GM18520 (cell line): Measurements from ENCODE around the gene SH3RF3.

ENCODE experiments used
- ATAC-seq: cut with Tn5 transposase; IDR thresholded peaks from one replicate; pipeline ENCODE4 v1.9.1; 2021; ENCODE audit not compliant: unreplicated experiment

The SH3RF3 gene

DNA sequence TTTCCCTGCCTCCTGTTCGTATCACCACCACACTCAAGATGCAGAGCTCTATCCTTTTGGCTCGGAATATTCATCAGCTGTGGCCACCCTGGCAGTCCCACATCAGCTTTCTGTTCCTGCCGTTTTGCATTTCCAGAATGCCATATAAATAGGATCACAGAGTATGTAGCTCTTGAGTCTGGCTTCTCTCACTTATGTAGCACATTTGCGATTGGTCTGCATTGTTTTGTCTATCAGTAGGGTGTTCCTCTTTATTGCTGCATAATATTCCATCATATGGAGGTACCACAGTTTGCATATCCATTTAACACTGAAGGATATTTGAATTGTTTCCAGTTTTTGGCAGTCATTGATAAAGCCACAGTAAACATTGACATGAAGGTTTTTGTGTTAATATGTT is 104.6 kb downstream of the SH3RF3 start:
- no peak for ATAC-seq

DNA sequence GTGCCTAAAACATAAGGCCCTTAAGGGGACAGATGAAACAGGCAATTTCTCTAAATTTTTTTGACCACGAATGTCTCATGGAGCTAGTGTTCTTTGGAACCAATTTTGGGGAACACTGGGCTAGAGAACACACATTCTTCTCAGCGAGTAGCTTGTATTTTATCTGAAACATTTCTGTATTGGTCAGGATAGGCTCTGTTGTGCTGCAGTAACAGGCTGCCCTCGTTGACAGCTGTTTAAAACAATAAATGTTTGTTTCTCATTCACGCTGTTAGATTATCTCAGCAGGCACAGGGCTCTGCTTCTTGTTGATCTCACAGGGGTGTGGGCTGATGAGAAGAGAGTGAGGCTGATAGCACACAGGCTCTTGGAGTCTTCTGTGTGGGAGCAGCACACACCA is 105.3 kb downstream of the SH3RF3 start:
- ATAC-seq, result no peak

DNA sequence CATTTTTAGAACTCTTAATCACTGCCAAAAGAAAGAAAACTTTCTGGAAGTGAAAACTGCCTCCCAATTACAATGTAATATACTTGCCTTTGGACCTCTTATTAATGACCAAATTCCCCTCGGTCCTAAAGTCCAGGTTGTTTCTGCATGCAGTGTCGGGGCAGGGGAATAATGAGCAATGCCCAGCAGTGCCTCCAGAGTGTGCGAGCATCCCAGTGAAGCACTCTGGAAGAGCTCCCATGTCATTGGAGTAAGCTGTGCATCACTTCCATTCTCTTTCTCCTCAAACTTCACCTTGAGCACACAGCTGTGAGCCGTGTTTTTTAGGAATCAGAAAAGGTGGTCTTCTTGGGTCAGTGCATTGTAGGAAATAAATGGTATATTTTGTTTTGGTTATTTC is 107.1 kb downstream of the SH3RF3 start:
- no peak for ATAC-seq

DNA sequence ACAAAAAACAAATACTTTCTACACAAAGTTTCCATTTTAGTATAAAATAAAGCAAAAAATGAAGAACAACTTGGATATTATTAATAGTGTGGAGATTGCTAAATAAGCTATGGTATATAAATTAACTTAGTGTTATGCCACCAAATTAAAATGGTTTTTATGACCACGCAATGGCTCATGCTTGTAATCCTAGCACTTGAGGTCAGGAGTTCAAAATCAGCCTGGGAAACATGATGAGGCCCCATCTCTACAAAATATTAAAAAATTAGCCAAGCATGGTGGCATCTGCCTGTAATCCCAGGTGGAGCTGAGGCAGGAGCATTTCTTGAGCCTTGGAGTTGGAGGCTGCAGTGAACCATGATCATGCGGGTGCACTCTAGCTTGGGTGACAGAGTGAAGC is 108.8 kb downstream of the SH3RF3 start:
- ATAC-seq, result no peak

DNA sequence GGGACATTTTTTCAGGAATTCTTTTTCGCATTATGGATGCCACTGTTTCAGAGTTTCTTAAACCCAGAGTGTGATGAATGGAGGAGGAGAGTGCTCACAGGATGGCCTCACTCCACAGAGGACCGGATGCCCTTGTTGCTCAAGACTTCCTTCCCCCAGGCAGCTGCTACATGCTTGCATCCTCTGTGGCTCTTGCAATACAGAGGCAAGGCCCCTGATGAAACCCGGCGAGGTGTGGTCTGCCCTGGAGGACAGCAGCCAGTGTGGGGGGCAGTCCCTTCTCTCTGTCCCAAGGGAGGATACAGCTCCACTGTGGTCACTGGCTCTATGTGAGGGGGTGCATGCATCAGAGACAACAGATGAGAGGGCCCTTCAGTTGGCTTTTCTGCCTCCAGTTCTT is 109.6 kb downstream of the SH3RF3 start:
- peak; percentile 60 for ATAC-seq

DNA sequence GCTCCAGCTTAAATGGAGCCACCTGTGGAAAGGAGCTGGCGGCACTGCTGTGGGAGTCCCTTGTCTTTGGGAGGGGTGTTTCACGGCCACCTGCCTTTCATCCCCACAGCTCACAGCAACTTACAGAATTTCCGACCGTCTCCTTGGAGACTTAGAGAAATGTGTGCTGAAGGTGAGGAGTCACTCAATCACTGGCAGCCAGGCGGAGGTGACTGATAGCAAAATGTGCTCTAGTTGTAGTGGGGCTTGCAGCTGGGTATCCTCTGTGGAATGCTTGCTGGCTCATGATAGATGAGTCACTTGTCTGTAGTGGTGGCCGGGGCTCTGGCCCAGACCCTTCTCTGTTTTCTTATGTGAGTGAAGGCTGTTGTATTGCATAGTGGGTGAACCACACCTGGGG is 110.7 kb downstream of the SH3RF3 start:
- ATAC-seq, result no peak

DNA sequence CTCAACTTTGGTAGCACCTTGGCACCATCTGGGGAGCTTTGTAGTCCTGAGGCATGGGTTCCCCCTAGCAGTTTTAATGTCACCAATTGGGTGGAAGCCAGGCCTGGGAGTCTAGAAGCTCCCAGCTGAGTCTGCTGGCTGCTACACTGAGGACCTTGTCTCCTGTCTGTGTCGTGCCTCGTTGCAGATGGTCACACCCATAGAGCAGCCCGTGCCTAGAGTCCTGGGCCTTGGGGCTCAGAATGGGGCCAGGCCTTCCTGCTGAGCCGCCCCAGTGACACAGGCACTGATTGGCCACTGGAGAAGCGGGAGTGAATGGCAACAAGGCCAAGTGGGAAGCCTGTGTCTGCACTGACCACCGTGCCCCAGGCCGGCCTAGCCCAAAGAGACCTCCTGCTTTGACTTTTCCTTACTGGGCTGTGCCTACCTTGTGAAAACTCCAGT is 113.2 kb downstream of the SH3RF3 start:
- no peak for ATAC-seq

DNA sequence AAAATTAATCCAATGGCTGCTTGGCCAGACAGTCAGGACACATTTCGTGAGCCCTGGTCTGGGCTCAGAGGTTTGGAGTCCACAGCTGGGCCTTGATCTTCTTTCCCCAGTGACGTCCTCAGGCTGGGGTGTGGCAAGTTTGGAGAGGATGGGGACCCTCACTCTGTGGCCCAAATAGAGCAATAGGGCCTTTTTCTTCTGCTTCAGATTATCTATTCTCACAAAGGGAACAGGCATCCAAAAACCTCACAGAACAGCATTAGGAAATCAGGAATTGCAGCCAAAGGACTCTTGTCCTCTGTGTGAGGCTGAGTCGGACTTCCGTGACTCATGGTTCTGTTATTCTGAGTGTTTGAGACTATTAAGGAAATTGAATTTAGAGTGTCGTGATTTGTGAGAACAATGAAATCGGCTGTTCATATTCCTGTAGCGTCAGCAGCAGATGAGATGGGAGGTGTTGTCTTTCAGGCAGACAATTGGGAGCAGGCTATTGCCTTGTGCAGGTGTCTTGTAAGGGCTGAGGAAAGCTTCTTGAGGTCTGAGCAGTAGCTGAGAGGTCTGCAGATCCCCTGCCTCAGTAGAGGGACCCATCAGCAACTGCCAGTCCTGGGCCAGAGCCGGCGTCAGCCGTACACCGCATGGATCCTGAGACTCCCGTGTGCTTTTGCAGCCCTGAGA is 113.8 kb downstream of the SH3RF3 start:
- no peak for ATAC-seq

DNA sequence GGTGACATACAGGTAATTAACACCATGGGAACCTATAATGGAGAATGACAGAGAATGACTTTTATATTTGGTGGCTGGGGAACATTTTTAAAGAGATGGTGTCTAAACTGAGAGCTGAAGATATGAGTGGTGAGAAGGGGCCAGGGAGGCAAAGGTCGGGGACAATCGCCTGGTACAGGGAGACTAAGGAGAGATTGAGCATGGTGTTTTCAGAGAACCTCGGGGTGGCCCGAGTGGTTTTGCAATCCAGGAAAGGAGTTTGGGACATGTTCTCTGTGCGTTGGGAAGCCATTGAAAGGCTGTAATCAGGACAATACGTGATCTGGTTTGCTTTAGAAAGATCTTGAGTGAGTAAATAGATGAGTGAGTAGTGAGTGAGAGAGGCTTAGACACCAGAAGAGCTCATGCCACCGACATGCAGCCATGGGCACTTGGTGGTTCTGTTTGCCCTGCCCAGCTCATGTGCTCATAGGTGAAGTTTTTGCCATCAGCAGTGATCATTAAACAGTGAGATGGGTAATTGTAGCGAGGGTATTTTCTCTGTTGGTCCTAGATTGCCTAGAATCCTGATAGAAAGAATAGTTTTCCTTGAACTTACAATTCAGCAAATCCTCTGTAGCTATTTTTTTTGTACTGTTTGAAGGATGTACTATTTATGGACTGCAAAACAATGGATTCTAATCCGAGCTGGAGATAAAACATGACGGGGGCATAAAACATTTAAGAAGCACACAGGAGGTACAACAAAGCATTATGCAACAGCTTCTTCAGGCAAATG is 114.7 kb downstream of the SH3RF3 start:
- no peak for ATAC-seq

DNA sequence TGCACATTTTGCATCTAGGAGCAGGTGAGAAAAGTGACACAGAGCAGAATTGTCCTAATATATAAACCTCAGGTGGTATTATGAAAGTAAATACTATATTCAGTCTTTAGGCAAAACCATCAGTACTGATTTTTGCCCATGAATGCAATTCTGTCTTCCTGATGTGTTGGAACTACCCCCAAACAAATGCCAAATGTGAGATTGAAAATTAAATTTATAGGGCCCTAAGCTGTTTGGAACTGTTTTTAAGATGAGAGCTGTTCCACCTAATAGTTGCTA is 115.2 kb downstream of the SH3RF3 start:
- ATAC-seq, result no peak

DNA sequence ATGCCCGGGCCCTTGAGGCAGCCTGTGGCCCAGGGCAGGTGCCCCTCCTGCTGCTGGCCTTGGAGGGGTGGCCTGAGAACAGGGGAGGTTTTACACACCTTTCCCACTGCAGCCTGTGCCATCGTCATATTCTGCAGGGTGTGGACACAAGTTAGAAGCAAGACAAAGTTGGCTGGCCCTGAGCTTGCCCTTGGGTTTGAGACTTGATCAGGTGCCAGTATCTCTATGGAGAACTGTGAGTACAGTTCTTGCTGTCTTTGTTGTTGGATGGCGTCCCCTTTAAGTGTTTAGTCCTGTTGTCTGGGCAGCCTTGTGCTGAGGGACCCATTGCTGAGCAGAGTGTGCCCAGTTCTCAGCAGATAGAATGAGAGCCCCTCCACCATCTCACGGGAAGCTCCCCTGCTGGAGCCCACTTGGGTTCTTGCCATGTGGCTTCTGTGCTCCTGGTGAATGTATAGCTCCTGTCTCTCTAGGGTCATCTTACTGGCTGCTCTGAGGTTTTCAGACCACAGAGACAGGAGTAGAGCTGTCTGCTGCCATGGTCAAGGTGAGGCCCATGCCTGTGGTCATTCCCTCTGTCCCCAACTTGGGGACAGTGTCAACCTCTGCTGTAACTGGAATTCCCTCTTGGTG is 115.9 kb downstream of the SH3RF3 start:
- ATAC-seq, result no peak

DNA sequence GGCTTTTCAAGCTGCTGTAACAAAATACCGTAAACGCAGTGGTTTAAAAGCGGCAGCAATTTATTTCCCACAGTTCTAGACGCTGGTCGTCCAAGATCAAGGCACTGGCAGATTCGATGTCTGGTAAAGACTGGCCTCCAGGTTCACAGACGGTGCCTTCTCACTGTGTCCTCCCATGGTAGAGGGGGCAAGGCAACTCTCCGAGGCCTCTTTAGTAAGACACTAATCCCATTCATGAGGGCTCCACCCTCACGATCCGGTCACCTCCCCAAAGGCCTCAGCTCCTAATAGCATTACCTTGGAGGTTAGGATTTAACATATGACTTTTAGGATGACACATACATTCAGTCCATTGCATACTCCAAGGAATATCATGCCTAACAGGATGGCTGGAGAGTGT is 117.2 kb downstream of the SH3RF3 start:
- no peak for ATAC-seq

DNA sequence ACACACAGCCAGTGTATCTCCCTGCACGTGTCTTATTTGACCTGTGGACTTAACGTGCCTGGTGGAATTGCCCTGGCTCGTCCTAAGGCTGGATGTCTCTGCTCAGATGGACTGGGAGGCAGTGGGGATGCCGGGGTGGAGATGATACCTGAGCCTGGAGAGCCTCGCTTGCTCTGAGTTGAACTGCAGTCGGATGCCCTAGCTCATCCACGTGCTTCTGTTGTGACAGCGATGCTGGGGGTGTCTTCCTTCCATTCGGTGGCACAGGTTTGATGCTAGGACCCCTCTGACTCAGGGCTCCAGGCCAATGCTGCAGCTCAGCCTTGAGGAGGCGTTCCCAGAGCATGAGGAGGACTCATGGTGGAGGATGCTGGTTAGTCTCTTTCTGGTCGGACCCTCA is 117.6 kb downstream of the SH3RF3 start:
- ATAC-seq, result no peak

DNA sequence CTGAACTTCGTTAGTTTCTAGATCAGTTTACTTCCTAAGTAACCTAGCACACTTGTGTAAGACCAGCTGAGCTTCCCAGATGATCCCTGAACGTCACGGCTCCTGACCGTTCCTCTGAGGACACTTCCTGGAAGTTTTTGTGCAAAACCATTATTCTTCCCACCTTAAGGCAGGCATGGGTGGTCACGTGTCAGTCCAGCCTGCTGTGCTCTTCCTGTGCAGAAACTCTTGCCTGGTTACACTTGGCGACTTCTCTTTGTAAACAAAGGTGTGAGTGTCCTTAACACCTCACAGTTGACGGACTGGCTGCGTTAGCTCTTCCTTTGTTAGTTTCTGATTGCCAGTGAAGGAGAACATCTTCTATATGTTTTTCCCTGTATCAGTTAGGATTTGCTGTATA is 118.3 kb downstream of the SH3RF3 start:
- no peak for ATAC-seq

DNA sequence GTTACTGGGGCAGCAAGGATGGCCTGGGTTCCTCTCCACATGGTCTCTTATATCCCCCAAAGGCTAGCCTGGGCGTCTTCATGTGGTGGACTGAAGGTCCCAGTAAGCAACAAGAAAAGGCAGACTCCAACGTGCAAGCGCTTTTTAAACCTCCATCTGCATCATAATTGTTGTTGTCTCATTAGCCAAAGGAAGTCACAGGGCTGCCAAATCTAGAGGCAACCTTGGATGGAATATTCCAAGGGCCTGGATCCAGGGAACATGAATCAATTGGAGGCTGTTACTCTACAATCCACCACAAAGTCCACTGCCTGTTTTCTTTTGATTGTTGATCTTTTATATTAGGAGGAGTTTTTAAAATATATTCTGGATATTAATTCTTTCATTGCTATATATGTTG is 118.8 kb downstream of the SH3RF3 start:
- no peak for ATAC-seq

DNA sequence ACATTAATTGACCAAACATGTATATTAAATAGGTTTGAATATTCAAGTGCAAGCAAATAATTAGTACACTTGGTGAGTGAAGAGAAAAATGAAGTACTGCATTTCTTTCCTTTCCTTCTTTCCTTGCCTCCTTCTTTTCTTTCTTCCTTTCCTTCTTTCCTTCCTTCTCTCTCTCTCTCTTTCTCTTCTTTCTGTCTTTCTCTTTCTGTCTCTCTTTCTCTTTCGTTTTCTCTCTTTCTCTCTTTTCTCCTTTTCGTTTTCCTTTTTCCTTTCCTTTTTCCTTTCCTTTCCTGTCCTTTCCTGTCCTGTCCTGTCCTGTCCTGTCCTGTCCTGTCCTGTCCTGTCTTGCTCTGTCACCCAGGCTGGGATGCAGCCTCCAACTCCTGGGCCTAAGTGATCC is 119.6 kb downstream of the SH3RF3 start:
- ATAC-seq, result no peak

DNA sequence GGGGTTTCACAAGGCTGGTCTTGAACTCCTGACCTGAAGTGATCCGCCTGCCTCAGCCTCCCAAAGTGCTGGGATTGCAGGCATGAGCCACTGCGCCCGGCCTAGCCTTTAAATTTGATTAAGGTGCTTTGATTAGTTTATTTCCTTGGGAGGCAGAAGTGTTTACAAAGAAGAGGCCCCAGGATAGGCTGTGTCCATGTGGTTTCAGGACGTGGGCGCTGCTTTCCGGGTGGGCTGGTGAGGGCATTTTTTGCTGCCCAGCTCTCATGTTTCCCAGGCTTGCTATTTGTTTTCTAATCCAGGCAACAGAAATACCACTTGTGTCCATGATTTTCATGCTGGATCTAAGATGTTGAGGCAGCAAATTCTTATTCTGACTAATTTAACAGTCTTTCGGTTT is 124.2 kb downstream of the SH3RF3 start:
- no peak for ATAC-seq

DNA sequence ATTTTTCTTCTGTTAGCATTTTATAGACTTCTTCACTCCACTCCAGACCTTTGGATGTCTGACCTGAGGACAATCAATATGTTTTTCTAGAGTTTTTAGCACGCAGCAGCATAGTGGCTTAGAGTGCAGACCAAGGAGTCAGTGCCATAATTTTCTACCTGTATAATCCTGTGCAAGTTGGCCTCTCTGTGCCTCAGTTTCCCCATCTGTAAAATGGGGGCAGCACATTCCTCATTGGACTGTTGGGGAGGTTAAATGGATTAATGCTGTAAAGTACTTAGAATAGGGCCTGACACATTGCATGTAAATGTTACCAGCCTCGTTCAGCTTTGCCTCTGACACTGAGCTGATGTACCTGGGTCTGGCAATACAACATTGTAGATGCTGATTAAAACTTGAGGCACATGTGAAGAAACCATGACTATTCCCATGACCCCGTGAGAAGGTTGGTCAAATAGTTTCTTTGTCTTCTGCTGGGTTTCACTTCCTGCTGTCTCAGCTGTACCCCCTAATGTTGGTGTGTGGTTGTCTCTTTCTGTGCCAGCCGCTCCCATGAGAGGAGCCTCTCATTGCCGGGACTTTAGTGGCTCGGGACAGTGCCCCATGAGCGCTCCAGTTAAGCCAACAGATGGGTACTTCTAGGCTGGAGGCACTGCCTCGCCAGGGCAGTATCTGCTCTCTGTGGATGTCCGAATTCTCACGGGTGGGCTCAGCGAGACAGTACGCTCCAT is 125.3 kb downstream of the SH3RF3 start:
- ATAC-seq, result peak; percentile 74

DNA sequence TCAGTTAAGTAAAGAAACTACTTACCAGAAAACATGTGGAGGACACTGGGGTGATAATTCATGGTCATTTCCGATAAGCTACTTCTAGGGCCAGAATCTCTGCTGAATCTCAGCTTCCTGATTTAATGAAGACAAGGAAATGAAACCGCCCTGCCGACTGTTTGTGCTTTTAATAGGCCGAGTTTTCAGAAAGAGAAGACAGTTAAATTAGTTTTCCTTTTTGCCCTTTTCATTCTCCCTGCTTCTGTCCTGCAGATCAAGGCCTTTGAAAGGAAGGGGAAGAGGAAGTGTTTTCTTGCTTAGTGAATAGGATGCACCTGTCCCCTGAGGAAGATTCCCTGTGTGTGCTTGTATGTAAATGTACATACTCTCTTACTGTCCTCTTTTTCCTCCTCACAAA is 126.6 kb downstream of the SH3RF3 start:
- ATAC-seq, result no peak

DNA sequence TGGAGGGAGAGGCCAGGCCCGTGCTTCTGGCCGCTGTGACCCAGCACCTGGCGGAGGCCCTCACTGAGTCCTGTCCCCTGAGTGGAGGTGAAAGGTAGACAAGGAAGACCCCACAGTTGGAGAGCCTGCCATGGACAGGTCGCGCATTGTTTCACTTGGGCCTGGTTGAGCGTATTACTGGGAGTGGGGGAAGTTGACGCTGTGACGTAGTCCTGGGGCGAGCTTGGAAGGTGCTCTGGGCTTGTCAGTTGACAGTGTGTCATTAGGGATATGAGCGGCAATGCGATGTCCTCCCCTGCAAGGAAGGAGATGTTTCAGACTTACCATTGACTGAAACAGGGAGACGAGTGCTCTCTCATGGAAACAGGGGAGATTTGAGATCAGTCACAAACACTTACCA is 127.1 kb downstream of the SH3RF3 start:
- no peak for ATAC-seq

DNA sequence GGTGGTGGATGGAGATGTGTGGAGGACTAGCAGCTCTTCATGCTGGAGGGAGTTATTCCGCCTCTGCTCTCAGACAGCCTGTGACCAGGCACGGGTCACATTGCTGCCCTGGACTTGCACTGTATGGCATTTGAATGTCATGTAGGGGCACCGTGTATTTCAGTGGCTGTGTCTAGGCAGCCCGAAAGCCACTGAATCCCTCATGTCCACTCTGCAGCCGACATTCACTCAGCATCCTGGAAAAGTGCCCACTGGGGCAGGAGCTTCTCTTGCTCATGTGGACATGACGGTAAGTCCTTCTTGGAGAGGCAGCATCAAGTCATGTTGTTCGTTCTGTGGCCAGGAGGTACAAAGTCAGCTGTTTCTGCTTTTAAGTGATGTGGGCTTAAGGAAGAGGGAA is 127.9 kb downstream of the SH3RF3 start:
- ATAC-seq, result no peak

DNA sequence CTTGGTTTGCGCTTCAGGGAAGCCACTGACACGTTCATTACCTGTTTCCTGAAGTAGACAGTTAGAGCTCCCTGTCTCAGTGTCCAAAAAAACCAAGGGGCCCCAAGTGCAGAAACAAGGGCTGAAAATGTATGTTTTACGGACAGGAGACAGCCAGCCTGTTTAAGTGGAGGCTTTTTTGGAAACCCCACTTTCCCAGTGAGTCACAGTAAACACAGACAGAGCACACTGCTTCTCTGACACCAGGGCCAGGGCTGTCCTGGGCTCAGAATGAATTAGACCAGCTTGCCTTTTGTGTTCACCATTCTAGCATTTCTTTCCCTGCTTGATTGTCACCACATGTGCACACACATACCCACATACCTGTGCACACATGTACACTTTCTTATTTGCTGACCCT is 128.6 kb downstream of the SH3RF3 start:
- ATAC-seq, result no peak
